HG03521 (cell line): ENCODE measurements around the gene GABPA.
"Not testable (repeated sequence)": the region's sequence is repeated elsewhere in the genome, so short reads cannot be mapped to it uniquely, and the experiment has no call there.

Source experiments
- ATAC-seq: cut with Tn5 transposase; IDR thresholded peaks from one replicate; pipeline ENCODE4 v1.9.1; 2021; ENCODE audit warnings: mild to moderate bottlenecking, moderate library complexity; ENCODE audit not compliant: unreplicated experiment

The GABPA gene

DNA sequence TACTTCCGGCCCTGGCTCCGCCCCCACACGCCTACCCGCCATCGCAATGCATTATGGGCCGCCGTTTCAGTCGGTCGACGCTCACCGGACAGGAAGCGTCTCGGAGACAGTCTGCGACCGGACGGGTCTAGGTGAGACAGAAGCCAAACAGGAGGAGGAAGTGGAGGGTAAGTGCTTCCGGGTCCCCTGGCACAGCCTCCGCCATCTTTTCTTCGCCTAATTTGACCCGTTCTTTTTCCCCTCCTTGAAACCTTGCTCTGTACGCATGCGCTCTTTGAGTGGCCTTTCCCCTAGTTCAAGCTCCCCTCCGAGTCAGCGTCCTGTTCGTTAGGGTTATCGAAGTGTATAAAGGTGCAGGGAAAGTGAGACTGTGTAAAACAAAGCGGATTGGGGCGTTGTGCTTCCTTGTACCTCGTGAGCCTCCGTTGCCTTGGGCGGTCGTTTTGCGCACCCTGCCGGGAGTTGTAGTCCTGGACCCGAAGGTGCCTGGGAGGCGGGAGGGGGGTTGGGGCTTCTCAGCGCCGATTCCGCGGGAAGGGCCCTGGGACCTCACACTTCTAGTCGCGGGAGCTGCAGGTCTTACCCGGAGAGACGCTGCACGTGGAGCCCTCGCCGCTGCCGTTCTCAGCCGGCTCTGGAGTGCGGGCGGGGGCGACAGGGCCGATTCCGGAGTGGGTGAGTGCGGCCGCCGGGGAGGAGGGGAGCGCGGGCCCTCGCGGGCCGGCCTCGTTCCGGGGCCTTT is at the start of gene GABPA, which contains the start of gene ATP5PF:
GABPA (plus strand) TSS at position 69 of the 742 bp plus-strand sequence. CDS start 6,627 bp downstream, outside the sequence.
ATP5PF (minus strand) TSS at position 1 of the 742 bp plus-strand sequence. CDS start 5,110 bp downstream, outside the sequence.
- ATAC-seq = peak; percentile 85

DNA sequence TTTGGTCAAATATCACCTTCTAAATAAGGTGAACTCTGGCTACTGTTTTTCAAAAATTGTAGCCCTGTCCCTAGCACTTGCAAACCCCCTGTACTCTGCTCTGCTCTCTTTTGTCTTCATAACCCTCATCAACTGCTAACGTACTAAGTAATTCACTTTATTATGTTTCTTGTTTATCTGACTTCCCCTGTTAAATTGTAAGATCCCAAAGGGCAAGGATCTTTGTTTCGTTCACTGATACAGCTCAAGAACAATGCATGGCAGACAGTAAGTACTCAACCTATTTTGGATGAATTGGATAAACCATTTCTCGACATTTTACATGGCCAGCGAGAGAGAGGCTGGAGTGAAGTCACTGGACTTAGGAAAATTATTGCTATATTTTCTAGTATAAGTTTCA is 47.0 kb upstream of the GABPA start:
- no peak for ATAC-seq

DNA sequence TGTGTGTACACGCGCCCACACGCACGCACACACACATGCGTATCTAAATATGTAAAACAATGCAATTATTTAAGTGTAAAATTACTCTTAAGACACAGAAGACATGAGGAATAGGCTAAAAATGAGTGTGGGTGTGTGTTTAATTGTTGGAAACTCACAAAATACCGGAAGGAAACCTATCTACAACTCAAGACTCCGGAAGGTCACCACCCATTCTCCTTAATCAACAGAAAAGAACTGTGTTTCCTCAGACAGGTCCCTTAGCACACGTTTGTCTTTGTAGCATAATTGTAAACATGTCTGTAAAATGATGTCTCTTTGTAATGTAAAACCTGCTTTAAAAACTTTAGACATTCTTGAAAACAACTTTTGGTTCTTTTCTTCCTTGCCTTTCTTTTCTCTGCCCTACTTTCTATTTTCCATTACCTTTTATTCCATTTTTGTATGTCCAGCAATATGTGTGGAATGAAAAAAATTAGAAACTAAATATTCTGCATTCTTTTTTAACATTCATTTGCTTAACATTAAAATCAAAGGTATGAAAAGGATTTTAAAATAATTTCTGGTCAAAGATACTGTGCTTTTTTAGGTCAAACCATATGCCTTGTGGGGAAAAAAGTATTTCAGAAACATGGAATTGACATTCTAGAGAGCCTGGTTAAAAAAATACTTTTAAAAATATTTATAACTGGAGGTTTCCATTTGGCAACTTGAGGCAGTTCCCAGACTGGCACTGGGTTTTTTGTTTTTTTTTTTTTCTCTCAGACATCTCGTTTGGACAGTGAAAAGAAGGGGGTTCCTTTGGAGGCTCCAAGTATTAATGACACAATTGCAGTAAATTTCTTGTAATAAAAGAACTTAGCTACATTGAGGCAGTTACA is 46.3 kb upstream of the GABPA start:
- no peak for ATAC-seq

DNA sequence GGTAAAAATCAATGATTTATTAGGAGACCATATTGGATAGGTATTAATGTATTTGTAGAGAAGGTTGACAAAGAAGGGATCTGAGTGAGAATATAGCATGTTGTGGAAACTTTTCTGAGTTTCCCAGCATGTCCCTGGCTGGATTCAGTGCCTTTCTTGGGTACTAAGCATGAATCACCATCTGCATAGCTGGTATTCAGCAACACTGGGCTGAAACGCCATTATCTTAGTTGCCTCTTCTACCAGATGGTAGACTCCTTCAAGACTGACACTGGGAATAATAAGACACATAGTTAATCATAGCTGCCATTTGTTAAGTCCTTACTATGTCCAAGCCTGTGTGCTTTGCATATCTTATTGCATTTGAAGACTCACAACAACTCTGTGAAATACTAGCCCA is 45.5 kb upstream of the GABPA start:
- ATAC-seq = no peak

DNA sequence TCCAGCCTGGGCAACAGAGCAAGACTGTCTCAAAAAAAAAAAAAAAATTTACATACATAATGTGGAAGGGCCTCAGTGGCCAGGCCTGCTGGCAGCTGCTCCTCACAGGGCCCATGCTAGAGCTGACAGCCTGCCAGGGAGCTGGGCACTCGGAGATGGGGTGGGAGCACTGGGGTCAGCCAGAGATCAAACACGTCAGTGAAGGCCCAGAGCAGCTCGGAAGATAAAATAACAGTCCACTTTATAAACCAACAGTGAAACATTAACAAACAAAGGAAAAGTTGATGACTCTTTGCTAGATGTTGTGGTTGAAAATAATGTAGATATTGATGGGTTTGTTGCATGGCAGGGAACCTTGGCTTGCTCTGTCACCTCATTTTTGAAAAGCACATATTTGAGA is 42.8 kb upstream of the GABPA start:
- ATAC-seq = no peak

DNA sequence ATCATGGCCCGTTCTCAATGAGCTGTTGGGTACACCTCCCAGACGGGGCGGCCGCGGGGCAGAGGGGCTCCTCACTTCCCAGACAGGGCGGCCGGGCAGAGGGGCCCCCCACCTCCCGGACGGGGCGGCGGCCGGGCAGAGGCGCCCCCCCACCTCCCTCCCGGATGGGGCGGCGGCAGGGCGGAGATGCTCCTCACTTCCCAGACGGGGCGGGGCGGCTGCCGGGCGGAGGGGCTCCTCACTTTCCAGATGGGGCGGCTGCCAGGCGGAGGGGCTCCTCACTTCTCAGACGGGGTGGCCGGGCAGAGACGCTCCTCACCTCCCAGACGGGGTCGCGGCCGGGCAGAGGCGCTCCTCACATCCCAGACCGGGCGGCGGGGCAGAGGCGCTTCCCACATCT is 39.3 kb upstream of the GABPA start:
- ATAC-seq = not testable (repeated sequence)

DNA sequence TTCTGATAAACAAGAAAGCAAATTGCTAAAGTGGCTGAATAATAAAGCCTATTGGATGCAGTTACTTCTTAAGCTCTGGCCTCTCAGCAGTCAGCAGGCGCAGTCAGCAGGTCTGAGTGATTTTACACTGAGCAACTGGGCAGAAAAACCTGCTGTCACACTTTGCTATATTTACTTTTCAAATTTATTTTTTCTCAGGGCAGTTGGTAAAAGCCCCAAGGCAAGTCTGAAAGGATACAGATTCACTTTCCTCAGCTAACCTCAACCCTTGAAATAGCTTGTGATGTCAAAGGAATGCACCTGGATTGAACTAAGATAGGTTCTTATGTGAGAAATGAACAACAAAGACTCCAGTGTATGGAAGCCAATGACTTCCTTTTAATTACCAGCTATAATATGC is 34.0 kb upstream of the GABPA start:
- ATAC-seq = no peak

DNA sequence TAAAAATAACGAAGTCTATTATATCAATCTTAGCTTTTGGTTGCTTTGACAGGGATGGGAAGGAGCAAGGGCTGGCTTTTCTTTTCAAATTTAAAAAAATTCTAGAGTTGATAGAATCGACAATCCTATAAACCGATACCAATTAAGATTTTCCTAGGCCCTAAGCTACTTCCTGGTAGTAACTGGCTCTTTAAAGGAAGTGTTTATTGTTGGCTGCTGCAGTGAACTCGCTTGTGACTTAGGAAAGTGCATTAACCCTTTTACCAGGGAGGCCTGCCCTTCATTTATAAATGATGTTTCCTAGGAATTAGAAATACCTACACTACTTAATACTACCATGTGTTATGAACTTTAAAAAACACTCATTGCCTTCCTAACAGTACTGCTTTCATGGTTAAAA is 33.2 kb upstream of the GABPA start:
- no peak for ATAC-seq

DNA sequence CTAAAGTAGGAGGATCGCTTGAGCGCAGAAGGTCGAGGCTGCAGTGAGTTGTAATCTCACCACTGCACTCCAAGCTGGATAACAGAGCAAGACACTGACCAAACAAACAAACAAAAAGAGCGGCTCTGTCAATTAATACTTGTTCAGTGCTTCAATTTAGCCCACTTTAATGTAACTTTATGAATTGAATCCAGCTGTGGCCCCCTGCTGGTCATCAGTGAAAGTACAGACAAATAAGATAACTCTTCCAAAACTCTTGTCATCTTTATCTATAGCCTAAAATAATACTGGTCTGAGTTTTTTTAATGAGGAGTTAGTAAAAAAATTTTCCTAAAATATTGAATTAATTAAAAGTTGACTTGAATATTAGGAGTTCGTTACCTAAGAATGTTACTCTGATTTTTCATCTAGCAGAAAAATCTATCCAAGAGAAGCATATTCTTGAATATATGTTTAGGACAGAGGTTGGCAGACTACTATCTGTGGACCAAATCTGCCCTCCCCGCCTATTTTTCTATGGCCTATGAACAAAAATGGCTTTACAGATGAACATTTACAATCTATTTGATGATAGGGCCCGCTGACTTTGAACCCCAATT is 26.2 kb upstream of the GABPA start:
- ATAC-seq = no peak

DNA sequence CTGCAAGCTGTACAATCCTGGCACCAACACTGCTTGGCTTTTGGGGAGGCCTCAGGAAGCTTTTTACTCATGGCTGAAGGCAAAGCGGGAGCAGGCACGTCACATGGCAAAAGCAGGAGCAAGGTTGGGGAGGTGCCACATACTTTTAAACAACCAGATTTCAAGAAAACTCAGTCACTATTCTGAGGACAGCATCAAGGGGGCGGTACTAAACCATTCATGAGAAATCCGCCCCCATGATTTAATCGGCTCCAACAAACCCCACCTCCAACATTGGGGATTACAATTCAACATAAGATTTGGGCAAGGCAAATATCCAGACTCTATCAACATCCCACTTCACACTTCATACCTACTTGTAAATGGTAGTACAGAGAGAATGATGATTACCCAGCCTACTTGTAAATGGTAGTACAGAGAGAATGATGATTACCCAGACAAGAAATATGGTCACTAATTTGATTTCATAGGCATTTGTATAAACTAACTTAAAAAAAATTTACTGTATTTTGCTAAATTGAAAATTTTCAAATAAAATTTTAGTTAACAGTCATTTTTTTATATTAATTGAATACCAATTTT is 25.0 kb upstream of the GABPA start:
- no peak for ATAC-seq

DNA sequence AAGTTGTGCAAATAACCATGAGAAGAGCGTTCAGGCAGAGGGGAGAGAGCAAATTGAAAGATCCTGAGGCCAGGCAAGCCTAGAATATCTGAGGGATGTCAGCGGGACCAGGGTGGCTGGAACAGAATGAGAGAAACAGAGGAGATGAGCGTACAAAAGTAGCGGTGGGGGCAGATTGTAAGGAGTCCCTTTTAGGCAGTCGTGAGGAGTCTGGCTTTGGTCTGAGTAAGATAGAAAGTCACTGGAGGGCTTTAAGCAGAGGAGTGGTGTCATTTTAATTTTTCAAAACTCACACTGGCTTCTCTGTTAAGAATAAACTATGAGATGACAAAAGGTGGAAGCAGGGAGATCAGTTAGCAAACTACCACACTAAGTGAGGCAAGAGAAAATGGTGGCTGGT is 24.2 kb upstream of the GABPA start:
- no peak for ATAC-seq

DNA sequence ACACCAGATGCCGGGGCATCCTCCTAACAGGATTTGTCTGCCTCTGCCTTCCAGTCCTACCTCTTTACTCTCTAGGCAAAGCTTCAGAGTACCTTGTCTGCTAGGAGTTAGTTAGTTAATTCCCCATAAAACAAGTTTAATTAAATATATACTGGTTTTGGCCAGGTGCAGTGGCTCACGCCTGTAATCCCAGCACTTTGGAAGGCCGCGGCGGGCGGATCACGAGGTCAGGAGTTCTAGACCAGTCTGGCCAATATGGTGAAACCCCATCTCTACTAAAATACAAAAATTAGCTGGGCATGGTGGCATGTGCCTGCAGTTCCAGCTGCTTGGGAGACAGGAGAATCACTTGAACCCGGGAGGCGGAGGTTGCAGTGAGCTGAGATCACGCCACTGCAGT is 20.7 kb upstream of the GABPA start:
- not testable (repeated sequence) for ATAC-seq

DNA sequence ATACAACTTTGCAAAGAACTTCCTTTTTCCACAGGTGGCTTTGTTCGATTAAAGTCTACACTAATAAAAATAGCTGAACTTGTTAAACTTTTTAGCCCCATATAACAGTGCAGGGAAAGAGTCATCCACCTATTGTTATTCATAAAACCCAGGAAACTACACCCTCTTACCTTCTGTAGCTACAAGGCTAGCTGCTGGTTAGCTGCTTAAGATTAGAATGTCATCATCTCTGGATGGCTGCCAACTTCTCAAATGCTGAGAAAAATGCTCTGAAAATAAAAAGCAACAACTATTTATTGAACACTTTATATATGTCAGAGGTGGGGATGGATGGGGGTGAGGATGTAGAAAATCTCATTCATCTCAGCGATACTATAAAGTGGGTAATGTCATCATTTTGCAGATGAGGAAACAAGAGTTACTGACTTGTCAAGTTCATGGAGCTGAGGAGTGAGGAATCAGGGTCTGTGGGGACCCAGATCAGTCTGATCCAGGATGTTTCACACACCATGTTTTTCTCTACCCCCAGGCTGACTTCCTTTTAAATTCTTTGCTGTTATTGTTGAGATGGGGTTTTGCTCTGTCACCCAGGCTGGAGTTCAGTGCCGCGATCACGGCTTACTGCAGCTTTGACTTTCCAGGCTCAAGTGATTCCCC is 17.2 kb upstream of the GABPA start:
- no peak for ATAC-seq

DNA sequence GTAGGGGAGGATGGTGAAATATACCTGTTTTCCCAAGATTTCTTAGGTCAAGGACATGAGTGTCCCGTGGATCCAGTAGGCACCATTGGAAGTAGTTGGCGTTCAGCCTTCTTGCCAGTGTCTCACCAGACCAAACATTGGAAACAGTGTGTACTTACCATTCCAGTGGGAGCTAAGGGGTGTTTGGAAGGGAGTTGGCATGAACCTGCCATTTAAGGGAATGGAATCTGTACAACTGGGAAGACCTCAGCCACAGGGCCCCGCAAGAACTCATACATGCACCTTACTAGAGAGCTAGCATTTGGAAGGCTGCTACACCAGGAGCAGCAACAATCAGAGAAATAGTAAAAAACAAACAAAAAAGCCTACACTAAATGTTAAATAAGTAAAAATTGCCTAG is 12.8 kb upstream of the GABPA start:
- no peak for ATAC-seq

DNA sequence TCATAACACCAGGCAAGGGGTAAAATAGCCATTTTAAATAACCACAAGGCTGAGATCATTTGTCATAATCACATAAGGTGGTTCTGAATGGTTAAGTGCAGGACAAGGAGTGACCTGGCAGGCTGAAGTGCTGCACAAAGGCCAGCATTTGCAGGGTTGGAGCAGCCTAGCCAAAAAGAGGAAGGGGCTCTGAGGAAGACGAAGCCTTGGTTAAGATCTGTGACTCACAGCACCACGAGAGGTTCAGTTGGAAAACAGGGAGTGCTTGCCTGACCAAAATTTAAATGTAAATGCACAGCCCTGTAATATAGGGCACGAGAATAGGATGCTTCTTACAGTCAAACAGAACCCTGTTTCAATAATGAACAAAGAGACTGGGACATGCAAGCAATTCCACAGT is 12.1 kb upstream of the GABPA start:
- no peak for ATAC-seq

DNA sequence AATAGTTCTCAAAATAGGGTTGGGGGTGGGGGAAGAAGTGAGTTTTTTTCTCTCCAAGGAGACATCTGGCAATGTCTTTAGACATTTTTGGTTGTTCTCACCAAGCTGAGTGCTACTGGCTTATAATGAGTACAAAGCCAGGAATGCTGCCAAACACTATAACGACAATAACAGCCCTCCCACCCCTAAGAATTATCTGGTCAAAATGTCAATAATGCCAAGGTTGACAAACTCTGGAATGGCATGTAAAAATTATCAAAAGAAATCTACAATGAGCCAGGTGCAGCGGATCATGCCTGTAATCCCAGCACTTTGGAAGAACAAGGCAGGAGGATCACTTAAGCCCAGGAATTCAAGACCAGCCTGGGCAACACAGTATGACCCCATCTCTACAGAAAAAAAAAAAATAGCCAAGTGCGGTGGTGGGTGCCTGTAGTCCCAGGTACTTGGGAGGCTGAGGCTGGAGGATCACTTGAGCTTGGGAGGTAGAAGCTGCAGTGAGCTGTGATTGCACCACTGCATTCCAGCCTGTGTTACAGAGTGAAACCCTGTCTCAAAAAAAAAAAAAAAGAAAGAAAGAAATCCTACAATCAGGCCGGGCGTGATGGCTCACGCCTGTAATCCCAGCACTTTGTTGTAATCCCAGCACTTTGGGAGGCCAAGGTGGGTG is 2.5 kb upstream of the GABPA start:
- no peak for ATAC-seq

DNA sequence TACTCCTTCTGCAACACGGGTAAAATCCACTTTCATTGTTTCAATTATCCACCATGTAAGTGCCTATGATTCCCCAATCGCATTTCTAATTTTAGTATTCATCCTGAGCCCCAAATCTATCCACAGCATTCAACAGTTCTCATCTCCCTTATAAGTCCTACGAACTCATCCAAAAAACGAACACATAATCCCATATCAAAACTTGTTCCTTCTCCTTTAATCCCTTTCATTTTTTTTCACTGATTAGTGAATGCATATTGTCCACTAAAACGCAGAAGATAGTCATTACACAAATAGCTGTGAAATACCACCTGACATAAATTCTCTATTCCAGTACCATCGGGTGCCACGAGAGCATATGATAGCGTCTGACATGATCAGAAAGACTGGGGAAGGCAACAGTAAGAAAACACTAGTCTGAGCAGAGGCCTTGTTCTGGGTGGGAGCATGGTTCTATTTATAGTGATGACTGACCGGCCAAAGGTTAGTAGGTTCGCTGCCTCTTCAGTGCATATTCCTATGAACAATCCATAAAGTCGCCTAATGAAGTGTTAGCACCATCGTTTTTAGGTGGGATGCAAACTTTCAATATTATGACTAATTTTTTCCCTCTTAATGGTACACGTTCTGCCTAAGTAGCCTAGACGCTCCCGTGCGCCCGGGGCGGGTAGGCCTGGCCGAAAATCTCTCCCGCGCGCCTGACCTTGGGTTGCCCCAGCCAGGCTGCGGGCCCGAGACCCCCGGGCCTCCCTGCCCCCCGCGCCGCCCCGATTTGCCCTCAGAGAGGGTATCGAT is 716 bp upstream of the GABPA start:
- ATAC-seq = peak; percentile 1

DNA sequence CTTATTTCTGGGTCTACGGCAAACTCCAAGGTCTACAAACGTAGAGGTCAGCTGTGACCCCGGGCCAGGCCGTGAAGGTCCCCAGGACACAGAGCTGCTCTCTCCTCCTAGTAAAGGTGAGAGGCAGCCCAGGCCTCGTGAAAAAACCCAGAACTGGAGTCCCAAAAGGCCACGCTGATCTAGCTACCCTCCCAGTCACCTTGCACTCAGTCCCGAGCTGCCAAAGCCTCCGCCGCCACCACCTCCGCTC is 193 bp upstream of the GABPA start:
- ATAC-seq = no peak

DNA sequence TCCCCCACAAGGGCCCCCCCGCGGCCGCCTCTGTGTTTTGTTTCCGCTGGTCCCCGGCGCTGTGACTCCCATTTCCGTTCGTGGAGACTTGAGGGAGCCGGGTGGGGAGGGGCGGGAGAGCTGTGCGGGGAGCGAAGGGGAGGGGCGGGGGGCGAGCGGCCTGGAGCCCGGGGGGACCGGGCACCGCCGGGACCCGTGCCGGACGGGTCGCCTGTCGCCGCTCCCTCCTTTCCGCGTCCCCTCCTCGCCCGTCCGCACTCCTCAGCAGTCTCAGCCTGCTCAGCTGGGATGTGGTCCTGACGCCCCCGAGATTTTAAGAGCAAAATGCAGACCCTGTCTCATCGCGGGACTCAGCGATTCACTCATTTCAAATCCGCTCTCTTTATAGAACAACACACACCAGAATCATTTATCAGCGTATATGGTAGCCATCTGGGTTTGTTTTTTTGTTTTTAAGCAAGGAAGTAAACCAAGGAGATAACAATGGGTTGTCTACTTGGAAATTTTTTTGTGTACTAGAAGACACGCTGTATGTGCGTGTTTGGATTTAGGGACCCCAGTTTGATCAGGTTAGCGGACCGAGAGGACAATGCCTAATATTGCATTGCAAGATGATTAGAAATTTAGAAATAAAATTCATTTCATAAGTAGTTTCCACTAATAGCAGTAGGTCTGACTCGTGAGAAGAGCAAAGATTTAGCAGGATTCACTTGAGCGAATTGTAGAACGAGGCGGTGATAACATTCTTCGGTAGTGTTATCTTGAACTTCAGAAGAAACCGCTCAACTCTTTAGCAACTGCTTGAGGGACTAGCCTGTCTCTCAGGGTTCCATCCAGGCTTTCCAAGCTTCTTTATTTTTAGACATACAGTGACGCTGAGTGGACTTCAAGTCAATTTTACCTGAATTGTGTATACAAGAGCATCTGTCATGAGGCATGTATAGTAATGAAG is 1.1 kb downstream of the GABPA start:
- ATAC-seq = peak; percentile 5
